GM18508 (cell line): ENCODE measurements around the gene PTPRM.

ENCODE experiments used
- ATAC-seq: cut with Tn5 transposase; IDR thresholded peaks from one replicate; pipeline ENCODE4 v1.9.1; 2021; ENCODE audit warnings: moderate number of reproducible peaks; ENCODE audit not compliant: insufficient read depth, unreplicated experiment

The PTPRM gene

GRCh38 chr18:7663366-7664312 is 96.5 kb downstream of the PTPRM start:
- no peak for ATAC-seq

- ATAC-seq = no peak
These were observed 99.2 kb downstream of the PTPRM start for GRCh38 chr18:7666195-7666776.

- ATAC-seq = no peak
These were observed 101.3 kb downstream of the PTPRM start for GRCh38 chr18:7668392-7668791.

GRCh38 chr18:7669361-7669760 is 102.2 kb downstream of the PTPRM start:
- no peak for ATAC-seq

DNA sequence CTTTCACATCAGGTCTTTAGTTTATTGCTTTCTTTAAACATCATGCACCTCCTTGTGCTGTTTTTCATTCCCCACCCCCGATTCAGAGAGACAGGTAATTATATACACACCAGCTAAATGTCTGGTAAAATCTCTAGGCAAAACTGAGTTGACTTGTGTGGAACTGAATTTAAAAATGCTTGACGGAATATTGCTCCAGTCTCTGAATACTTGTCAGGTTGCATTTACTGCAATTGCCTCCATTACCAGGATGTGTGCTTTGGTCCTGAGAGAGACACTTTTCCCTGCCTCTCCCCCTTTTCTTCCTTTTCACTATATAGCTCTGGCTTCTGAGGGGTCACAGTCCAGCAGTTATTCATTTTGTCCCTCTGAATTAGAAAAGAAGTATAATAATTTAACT is 104.0 kb downstream of the PTPRM start:
- ATAC-seq = no peak

- no peak for ATAC-seq
These were observed 109.2 kb downstream of the PTPRM start for GRCh38 chr18:7676253-7676873.

- ATAC-seq = no peak
These were observed 109.9 kb downstream of the PTPRM start for GRCh38 chr18:7677001-7677400.

GRCh38 chr18:7677424-7677823 is 110.3 kb downstream of the PTPRM start:
- ATAC-seq = no peak

GRCh38 chr18:7678389-7678788 is 111.3 kb downstream of the PTPRM start:
- no peak for ATAC-seq

DNA sequence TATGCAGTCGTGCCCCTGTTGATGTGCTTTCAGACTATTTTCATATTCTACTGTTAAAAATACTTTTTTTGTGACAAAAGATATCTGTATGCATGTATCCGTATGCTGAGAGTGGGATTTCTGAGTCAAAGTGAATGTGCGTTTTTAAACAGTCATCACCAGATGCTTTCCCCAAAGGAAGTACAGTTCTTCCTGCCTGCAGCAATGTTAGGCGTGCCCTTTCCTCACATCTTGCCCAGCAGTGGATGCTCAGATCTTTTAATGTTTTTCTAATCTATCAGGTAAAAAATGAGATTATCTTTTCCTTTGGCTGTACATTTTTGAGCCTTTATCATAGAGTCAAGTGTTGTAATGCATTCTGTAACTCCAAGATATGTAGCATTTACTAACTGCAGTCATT is 111.7 kb downstream of the PTPRM start:
- ATAC-seq = no peak

DNA sequence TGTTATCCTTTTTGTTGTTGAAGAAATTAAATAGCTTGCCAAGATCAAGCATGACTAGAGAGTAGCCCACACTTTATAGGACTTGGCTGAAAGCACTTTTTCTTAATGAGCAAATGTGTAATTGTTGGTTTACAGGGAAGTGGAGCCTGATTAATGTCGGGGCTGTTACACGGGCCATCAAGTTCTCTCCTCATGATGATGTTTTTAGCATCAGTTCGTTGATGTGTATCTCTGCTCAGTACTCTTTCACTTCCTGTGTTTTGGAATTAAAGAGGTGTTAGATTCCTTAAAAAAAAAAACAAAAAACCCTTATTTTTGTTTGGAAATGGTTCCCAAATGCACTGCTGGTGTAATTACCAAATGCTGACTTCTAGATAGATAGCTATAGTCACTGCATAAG is 114.2 kb downstream of the PTPRM start:
- no peak for ATAC-seq

DNA sequence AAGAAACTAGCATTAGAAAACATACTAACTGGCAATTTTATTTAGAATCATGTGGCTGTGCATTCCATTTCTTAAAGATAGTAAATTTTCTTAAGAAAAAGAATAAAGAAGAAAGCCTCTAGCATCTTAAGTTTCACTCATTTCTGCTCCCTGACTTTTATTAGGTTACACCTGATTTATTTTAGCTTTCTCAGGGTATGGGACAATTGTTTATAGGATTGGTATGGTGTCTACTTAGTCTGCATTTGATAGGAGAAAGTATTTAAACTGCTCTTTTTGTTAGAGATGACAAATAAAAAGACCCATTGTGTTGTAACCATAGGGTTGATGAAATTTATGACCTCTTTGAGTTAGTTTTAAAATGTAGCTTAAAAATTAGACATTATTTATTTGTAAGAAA is 115.2 kb downstream of the PTPRM start:
- no peak for ATAC-seq

DNA sequence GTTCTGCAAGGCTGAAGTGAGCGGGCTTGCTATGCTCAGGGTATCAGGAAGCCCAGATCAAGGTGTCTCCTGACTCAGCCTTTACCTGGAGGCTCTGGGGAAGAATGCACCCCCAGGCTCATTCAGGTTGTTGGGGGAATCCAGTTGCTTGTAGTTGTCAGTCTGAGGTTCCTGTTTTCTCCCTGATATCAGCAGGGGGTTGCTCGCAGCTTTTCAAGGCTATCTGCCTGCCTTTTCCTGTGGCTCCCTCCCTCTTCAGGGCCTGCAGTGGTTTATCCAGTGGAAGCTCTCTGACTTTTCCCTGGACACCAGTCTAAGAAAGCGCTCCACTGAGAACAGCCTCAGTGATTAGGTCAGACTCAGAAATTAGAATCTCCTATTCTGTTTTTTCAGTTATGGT is 116.6 kb downstream of the PTPRM start:
- ATAC-seq = no peak

- no peak for ATAC-seq
These were observed 117.2 kb downstream of the PTPRM start for GRCh38 chr18:7684357-7684756.

- no peak for ATAC-seq
These were observed 117.8 kb downstream of the PTPRM start for GRCh38 chr18:7684966-7685365.

DNA sequence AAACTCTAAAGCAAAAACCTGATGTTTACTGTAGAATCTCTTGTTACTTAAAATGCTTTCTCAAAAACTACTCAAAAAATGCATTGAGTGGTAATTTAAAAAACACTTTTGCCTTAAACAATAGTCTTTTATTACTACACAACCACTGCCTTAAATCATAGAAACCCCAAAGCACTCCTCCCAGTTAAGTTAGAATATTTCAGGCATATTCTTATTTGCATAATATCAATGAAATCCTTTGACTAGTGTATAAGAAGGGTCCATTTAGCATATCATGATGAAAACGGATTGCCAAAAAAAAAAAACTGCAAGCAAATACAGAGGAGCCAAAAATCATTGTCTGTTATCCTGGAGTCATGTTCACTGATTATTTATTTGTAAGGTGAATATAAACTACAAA is 119.2 kb downstream of the PTPRM start:
- ATAC-seq = no peak

GRCh38 chr18:7688580-7688979 is 121.5 kb downstream of the PTPRM start:
- no peak for ATAC-seq

GRCh38 chr18:7691206-7691605 is 124.1 kb downstream of the PTPRM start:
- no peak for ATAC-seq

GRCh38 chr18:7696780-7697179 is 129.7 kb downstream of the PTPRM start:
- no peak for ATAC-seq

DNA sequence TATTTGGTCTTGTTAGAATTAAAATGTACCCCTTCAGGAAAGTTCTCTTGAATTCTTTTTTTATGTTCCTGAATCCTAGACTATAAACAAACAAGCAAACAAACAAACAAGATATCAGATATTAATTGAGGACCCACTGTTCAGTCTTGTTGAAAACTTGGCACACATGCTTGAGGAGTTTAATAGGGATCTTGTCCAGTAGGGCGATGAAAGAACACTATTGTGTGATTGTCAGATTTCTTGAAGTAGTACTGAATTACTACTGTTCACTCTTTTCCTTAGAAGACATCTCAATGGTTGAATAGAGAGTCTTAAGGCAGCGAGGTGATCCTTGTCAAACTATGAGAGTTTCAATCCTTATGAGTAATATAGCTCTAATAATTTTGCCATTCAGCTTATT is 130.2 kb downstream of the PTPRM start:
- ATAC-seq = no peak

GRCh38 chr18:7711495-7711894 is 144.4 kb downstream of the PTPRM start:
- no peak for ATAC-seq
